Esophagus squamous epithelium (tissue), 5 donors: ENCODE results near the gene RUNX3. TPM values are rescaled to one million over a fixed set of nuclear protein-coding genes. Genes with fewer than 3 reads are reported as not detected.

Experiments
- DNase-seq: peaks from one replicate; lab custom pipeline; 2025; lab: John Stamatoyannopoulos, UW
- H3K27ac ChIP-seq, 4 donors: fragments of 200-600 bp; sonication (generic); one replicate each; pipeline ENCODE4 v1.5.1; 2016 to 2019; ENCODE audit warnings: mild to moderate bottlenecking in 1 of 4
- H3K27me3 ChIP-seq, 4 donors: fragments of 200-600 bp; sonication (generic); 1 replicate in 3 of 4; 2 replicates in 1 of 4; pipeline versions ENCODE4 v1.5.1 to v1.6.0; 2017 to 2021; ENCODE audit warnings: antibody characterized with exemption in 1 of 4
- H3K36me3 ChIP-seq, 3 donors: fragments of 200-600 bp; sonication (generic); one replicate each; pipeline ENCODE4 v1.5.1; 2016 to 2019
- H3K4me1 ChIP-seq, 3 donors: fragments of 200-600 bp; sonication (generic); one replicate each; pipeline ENCODE4 v1.5.1; 2017 to 2019
- H3K4me3 ChIP-seq, 4 donors: fragments of 200-600 bp; sonication (generic); 1 replicate in 3 of 4; 2 replicates in 1 of 4; pipeline ENCODE4 v1.5.1; 2016 to 2019; ENCODE audit warnings: mild to moderate bottlenecking in 2 of 4, moderate library complexity in 1 of 4
- H3K9me3 ChIP-seq, 3 donors: fragments of 200-600 bp; sonication (generic); one replicate each; pipeline ENCODE4 v1.5.1; 2016 to 2019
- POLR2A ChIP-seq, 4 donors: fragments of 450-650 bp; IDR thresholded peaks; one replicate each; pipeline ENCODE4 v1.6.1; 2017; ENCODE audit warnings: antibody characterized with exemption in 4 of 4, mild to moderate bottlenecking in 4 of 4, moderate library complexity in 3 of 4
- WGBS, 2 donors: methylation state at CpG; one replicate each; pipeline ENCODE4 v1.1.5; 2018; 5-methylcytosine and 5-hydroxymethylcytosine counted together
- intact Hi-C: fragments of 100-400 bp; cut with DNase I; formaldehyde crosslinking; loops from one replicate; pipeline ENCODE4 v1.15.0; 2022
- total RNA-seq, 4 donors: library from RNA; depleted of rRNA; stranded (reverse); fragments of >200 nt; gene quantifications; one replicate each; pipeline ENCODE4 v1.1.0, GENCODE V29; 2016
- TF ChIP-seq, protein P1 (sequence below), 6 experiments: fragments of 450-650 bp in 4 of 6; fragments of 200-600 bp in 2 of 6; sonication (generic) in 2 of 6; IDR thresholded peaks; one replicate each; pipeline ENCODE4 v1.5.1; 2016 to 2019; ENCODE audit warnings: antibody characterized with exemption in 6 of 6, mild to moderate bottlenecking in 4 of 6, moderate library complexity in 4 of 6
- donor health status: DM: yes; HTN: yes; CAD: no.

The RUNX3 gene
- total RNA-seq, 4 donors from 2014 or later: 1.9 to 5.7 (median 3.1) TPM

DNA sequence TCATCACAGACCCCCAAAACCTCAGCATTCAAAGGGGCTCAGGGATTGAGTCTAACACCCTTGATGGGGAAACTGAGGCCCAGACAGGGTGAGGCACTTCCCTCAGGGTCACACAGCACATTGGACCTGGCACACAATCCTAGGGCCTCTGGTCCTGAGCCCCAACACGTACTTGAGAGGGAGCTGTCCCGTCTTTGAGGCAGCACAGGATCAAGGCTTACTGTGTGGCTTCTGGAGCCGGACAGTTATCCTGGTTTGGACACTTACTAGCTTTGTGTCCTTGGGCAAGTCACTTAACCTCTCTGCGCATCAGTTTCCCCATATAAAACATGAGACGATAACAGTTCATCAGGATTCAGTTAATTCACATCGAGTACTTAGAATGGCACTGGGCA, 26.5 kb downstream of the RUNX3 start:
- Histone ChIP-seq H3K4me1 (no peaks in the 10 kb centered on the region), H3K36me3 (peaks cover 0 to 3% (median 0%) of the 10 kb centered on the region in 3 donors), H3K9me3 (no peaks in the 10 kb centered on the region), H3K27ac (no peak overlapping the region), H3K27me3 (peaks cover 0 to 76% (median 0%) of the 10 kb centered on the region in 4 donors), H3K4me3 (no peak overlapping the region)
- WGBS, 2 donors: 77% methylated on average over 4 of the region's 6 CpGs; no CpG with 5 or more reads in 1 of the 2 donors
- TF ChIP-seq POLR2A (IDR thresholded peaks at IDR 0.05): no peak
- TF ChIP-seq, protein P1, sequence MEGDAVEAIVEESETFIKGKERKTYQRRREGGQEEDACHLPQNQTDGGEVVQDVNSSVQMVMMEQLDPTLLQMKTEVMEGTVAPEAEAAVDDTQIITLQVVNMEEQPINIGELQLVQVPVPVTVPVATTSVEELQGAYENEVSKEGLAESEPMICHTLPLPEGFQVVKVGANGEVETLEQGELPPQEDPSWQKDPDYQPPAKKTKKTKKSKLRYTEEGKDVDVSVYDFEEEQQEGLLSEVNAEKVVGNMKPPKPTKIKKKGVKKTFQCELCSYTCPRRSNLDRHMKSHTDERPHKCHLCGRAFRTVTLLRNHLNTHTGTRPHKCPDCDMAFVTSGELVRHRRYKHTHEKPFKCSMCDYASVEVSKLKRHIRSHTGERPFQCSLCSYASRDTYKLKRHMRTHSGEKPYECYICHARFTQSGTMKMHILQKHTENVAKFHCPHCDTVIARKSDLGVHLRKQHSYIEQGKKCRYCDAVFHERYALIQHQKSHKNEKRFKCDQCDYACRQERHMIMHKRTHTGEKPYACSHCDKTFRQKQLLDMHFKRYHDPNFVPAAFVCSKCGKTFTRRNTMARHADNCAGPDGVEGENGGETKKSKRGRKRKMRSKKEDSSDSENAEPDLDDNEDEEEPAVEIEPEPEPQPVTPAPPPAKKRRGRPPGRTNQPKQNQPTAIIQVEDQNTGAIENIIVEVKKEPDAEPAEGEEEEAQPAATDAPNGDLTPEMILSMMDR (IDR thresholded peaks at IDR 0.05): no peak
- intact Hi-C loops: no loop called here
- no peak for DNase-seq

DNA sequence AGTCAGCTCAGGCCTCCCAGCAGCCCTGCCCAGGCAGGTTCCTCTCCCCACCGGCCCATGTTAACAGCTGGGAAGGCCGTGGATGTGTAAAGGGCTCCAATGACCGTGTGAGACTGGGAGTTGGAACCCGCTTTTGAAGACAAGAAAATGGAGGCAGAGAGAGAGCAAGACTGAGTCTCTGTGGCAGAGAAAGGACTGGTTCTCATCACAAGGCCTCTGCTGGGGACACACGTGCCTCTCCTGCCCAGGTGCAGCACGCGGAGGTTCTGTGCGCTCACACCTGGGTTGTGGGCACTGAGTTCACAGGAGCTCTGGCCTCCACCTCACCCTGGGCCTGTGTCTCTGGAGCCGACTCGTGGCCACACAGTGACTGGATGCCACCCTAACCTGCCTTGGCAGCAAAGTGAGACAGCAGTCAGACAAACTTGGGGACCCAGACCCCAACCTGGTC, 27.0 kb downstream of the RUNX3 start:
- no peak overlapping the region for H3K4me3 ChIP-seq
- TF ChIP-seq POLR2A (IDR thresholded peaks at IDR 0.05): no peak
- TF ChIP-seq, protein P1 (IDR thresholded peaks at IDR 0.05): no peak
- H3K9me3 ChIP-seq: no peaks in the 10 kb centered on the region
- H3K27me3 ChIP-seq: peaks cover 0 to 76% (median 0%) of the 10 kb centered on the region in 4 donors
- no peak overlapping the region for H3K27ac ChIP-seq
- peaks cover 0 to 3% (median 0%) of the 10 kb centered on the region in 3 donors for H3K36me3 ChIP-seq
- intact Hi-C loops: no loop called here
- H3K4me1 ChIP-seq: no peaks in the 10 kb centered on the region
- no peak for DNase-seq
- WGBS, 2 donors: 100% methylated on average over 4 of the region's 10 CpGs; no CpG with 5 or more reads in 1 of the 2 donors

- Histone ChIP-seq H3K4me1 (no peaks in the 10 kb centered on the region), H3K9me3 (no peaks in the 10 kb centered on the region), H3K4me3 (no peak overlapping the region), H3K27ac (no peak overlapping the region), H3K36me3 (peaks cover 0 to 3% (median 0%) of the 10 kb centered on the region in 3 donors), H3K27me3 (peaks cover 0 to 81% (median 0%) of the 10 kb centered on the region in 4 donors)
- 87% methylated on average over 19 of the region's 22 CpGs; no CpG with 5 or more reads in 1 of the 2 donors for WGBS, 2 donors
- no peak for TF ChIP-seq POLR2A (IDR thresholded peaks at IDR 0.05)
- TF ChIP-seq, protein P1 (IDR thresholded peaks at IDR 0.05): no peak
- no peak for DNase-seq
- intact Hi-C loops: no loop called here
These were observed 27.6 kb downstream of the RUNX3 start for GRCh38 chr1:24902471-24902891.

DNA sequence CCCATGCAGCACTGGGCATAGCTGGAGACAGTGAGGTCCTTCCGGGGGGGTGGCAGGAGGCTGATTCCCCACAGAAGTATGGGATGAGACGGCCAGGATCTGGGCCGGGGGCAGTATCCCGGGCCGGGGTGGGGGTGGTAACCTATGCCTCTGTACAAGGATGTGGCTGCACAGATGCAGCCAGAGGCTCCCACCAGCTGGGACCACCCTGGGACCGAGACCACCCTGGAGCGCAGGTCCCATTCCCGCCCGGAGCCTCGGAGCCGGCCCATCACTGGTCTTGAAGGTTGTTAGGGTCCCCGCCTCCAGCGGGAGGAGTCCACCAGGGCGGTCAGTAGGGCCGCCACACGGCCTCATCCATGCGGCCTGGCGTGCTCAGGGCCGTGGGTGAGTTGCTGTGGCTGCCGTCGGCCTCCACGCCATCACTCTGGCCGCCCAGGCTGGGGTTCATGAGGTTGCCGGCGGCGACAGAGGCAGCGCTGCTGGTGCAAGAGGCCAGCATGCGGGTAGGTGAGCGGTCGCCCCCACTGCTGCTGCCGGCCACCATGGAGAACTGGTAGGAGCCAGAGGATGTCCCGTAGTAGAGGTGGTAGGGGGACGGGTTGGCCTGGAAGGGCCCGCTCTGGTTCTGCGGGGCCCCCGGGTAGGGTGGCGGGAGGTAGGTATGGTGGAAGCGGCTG, 28.1 kb downstream of the RUNX3 start:
- no peaks in the 10 kb centered on the region for H3K4me1 ChIP-seq
- no peaks in the 10 kb centered on the region for H3K9me3 ChIP-seq
- H3K36me3 ChIP-seq: peaks cover 0 to 3% (median 0%) of the 10 kb centered on the region in 3 donors
- H3K27ac ChIP-seq: no peak overlapping the region
- WGBS, 2 donors: 92% methylated on average over 5 of the region's 38 CpGs; no CpG with 5 or more reads in 1 of the 2 donors
- intact Hi-C loops: no loop called here
- H3K27me3 ChIP-seq: peaks cover 0 to 83% (median 0%) of the 10 kb centered on the region in 4 donors
- no peak for TF ChIP-seq POLR2A (IDR thresholded peaks at IDR 0.05)
- TF ChIP-seq, protein P1 (IDR thresholded peaks at IDR 0.05): no peak
- H3K4me3 ChIP-seq: no peak overlapping the region
- no peak for DNase-seq
